ENCODE data around the gene NSFL1C.

DNA sequence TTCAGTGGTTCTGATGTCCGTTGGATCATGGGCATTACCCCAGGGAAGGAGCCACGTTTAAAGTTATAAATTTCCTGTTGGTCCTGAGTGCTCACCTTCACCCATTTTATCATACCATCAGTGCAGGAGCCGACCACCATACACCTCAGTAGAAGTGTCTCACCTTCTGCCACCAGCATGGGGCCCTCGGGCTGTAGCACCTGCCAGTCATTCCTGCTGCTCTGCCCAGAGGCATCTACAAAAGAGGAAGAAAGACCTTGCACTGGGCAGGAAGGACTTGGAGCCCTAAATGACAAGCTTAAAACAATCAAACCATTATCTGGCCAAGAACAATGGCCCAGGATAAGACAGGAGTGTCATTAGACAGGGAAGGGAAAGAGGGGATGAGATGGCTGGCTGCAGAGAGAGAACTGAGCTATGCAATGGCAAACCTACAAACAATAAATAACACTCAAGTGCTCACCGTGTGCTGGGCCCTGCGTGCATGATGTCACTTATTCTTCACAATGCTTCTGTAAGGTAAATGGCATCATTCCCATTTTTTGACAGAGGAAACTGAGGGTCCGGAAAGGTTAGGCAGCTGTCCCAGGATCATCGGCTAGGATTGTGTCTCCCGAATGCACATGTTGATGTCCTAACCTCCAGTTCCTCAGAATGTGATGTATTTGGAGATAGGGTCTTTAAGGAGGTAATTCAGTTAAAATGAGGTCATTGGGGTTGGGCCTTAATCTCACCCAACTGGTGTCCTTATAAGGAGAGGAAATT is 13.4 kb upstream of the NSFL1C start:
- TF ChIP-seq POLR2A (IDR thresholded peaks at IDR 0.05; ENCODE audit: low read depth, low read length) (no peak), MXI1 (IDR thresholded peaks at IDR 0.05; ENCODE audit: borderline replicate concordance, low read depth, low read length) (no peak), RAD21 (IDR thresholded peaks at IDR 0.05; ENCODE audit: low read length) (no peak), BHLHE40 (IDR thresholded peaks at IDR 0.05; ENCODE audit: low read depth, low read length) (no peak), NFE2L2 (IDR thresholded peaks at IDR 0.05; ENCODE audit: low read depth, low read length) (no peak), MAFK (IDR thresholded peaks at IDR 0.05; ENCODE audit: low read depth, low read length) (no peak), CHD1 (IDR thresholded peaks at IDR 0.05; ENCODE audit: low read depth, low read length) (no peak), FOS (IDR thresholded peaks at IDR 0.05; ENCODE audit: low read depth, low read length) (no peak)
- TF ChIP-seq, protein P1, sequence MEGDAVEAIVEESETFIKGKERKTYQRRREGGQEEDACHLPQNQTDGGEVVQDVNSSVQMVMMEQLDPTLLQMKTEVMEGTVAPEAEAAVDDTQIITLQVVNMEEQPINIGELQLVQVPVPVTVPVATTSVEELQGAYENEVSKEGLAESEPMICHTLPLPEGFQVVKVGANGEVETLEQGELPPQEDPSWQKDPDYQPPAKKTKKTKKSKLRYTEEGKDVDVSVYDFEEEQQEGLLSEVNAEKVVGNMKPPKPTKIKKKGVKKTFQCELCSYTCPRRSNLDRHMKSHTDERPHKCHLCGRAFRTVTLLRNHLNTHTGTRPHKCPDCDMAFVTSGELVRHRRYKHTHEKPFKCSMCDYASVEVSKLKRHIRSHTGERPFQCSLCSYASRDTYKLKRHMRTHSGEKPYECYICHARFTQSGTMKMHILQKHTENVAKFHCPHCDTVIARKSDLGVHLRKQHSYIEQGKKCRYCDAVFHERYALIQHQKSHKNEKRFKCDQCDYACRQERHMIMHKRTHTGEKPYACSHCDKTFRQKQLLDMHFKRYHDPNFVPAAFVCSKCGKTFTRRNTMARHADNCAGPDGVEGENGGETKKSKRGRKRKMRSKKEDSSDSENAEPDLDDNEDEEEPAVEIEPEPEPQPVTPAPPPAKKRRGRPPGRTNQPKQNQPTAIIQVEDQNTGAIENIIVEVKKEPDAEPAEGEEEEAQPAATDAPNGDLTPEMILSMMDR (conservative IDR thresholded peaks at IDR 0.05; ENCODE audit: low read depth, low read length), result no peak
- TF ChIP-seq, protein P2, sequence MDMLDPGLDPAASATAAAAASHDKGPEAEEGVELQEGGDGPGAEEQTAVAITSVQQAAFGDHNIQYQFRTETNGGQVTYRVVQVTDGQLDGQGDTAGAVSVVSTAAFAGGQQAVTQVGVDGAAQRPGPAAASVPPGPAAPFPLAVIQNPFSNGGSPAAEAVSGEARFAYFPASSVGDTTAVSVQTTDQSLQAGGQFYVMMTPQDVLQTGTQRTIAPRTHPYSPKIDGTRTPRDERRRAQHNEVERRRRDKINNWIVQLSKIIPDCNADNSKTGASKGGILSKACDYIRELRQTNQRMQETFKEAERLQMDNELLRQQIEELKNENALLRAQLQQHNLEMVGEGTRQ (IDR thresholded peaks at IDR 0.05; ENCODE audit: low read depth, low read length), result no peak
- TF ChIP-seq, protein P3, sequence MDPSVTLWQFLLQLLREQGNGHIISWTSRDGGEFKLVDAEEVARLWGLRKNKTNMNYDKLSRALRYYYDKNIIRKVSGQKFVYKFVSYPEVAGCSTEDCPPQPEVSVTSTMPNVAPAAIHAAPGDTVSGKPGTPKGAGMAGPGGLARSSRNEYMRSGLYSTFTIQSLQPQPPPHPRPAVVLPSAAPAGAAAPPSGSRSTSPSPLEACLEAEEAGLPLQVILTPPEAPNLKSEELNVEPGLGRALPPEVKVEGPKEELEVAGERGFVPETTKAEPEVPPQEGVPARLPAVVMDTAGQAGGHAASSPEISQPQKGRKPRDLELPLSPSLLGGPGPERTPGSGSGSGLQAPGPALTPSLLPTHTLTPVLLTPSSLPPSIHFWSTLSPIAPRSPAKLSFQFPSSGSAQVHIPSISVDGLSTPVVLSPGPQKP (IDR thresholded peaks at IDR 0.05; ENCODE audit: borderline replicate concordance, low read depth, low read length), result no peak
